ENCODE data around the gene ALK. TPM values are rescaled to one million over a fixed set of nuclear protein-coding genes. Genes with fewer than 3 reads are reported as not detected.

Gene ALK
- total RNA-seq, 1 experiment from 2014 or later: not detected

GRCh38 chr2:29446847-29447246 is 474.5 kb downstream of the ALK start:
- Histone ChIP-seq H4K20me1 (ENCODE audit: control insufficient read depth, insufficient read depth, insufficient read length) (no peaks in the 10 kb centered on the region), H3K79me2 (ENCODE audit: insufficient read depth, low read length) (no peaks in the 10 kb centered on the region), H3K23ac (ENCODE audit: insufficient read length, low read depth, low read length) (no peak overlapping the region), H3K4me1 (ENCODE audit: insufficient read depth, low read length) (peaks cover 5% of the 10 kb centered on the region; the same call in 1 of the 2 replicates), H2AK5ac (ENCODE audit: insufficient read length, low read length) (no peak overlapping the region), H3K14ac (ENCODE audit: insufficient read depth, low read length) (no peak overlapping the region), H4K91ac (ENCODE audit: insufficient read length, low read depth, low read length) (no peak overlapping the region), H3K4me2 (ENCODE audit: insufficient read depth, insufficient read length, low read length) (no peak overlapping the region), H3K56ac (ENCODE audit: insufficient read length, low read depth, low read length) (no peak overlapping the region), H2BK20ac (ENCODE audit: low read depth, low read length, poor library complexity, severe bottlenecking) (no peak overlapping the region), H3K9ac (ENCODE audit: extremely low read depth, insufficient read length, low read length) (no peak overlapping the region), H3K23me2 (ENCODE audit: insufficient read length, low read depth, low read length, poor library complexity, severe bottlenecking) (no peaks in the 10 kb centered on the region), H3K9me3 (ENCODE audit: control insufficient read depth, low read depth, low read length) (no peaks in the 10 kb centered on the region), H2BK12ac (ENCODE audit: insufficient read length, low read depth, low read length) (no peak overlapping the region), H3K79me1 (ENCODE audit: insufficient read depth, low read depth, low read length, poor library complexity, severe bottlenecking) (no peaks in the 10 kb centered on the region), H2BK5ac (ENCODE audit: insufficient read length, low read length) (no peak overlapping the region), H2AFZ (ENCODE audit: low read length) (no peak overlapping the region), H4K5ac (ENCODE audit: insufficient read length, low read depth, low read length) (no peak overlapping the region), H2BK120ac (ENCODE audit: low read depth, low read length, poor library complexity, severe bottlenecking) (no peak overlapping the region), H3K4ac (ENCODE audit: low read depth, low read length) (no peak overlapping the region), H3K27me3 (ENCODE audit: insufficient read depth, low read length) (no peaks in the 10 kb centered on the region), H2BK15ac (ENCODE audit: low read depth, low read length) (no peak overlapping the region), H3T11ph (ENCODE audit: low read length) (no peak overlapping the region), H3K27ac (ENCODE audit: insufficient read length, low read depth, low read length) (no peak overlapping the region), H3K18ac (ENCODE audit: insufficient read length, low read depth, low read length) (no peak overlapping the region), H4K8ac (replicated peaks; ENCODE audit: insufficient read length, low read depth, low read length) (no peak overlapping the region)
- Mint-ChIP-seq H3K36me3 (ENCODE audit: insufficient read depth in 1 of 3, low read depth in 3 of 3) (no peaks in the 10 kb centered on the region), H3K4me1 (peaks cover 23 to 27% of the 10 kb centered on the region in 2 experiments), H3K27ac (peak overlapping the region in 1 of 3 experiments; percentile 75; a peak in 1 of 7 replicates), H3K9me3 (no peaks in the 10 kb centered on the region), H3K27me3 (ENCODE audit: low read depth) (no peaks in the 10 kb centered on the region; the same call in 1 of the 2 replicates), H3K4me3 (no peak overlapping the region)
- WGBS (ENCODE audit: extremely low coverage, insufficient read length, low lambda C conversion rate): no CpG with 5 or more reads among the region's 4 CpGs
- no peak for TF ChIP-seq CTCF (conservative IDR thresholded peaks at IDR 0.05)
- no peak for DNase-seq
